Measurements from ENCODE around the gene CDH12.

DNA sequence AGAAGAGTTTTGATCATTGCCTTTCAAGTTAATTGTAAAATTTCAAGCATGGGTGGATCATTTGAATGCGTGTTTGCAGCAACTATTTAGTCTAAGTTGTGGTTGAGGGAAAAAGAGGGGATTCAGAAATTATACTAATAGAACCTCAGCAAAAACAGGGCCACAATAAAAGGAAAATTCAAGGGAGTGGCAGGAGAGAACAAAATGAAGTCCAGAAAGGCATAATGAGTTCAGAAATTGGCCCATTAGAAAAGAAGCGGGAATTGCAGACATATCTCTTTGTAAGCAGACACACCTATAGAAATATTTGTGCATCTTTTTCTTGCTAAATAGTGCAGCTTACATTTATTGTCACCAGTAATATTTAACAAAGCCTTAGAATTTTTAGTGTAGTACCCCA, 960.0 kb downstream of the CDH12 start:
- TF ChIP-seq, protein P1, sequence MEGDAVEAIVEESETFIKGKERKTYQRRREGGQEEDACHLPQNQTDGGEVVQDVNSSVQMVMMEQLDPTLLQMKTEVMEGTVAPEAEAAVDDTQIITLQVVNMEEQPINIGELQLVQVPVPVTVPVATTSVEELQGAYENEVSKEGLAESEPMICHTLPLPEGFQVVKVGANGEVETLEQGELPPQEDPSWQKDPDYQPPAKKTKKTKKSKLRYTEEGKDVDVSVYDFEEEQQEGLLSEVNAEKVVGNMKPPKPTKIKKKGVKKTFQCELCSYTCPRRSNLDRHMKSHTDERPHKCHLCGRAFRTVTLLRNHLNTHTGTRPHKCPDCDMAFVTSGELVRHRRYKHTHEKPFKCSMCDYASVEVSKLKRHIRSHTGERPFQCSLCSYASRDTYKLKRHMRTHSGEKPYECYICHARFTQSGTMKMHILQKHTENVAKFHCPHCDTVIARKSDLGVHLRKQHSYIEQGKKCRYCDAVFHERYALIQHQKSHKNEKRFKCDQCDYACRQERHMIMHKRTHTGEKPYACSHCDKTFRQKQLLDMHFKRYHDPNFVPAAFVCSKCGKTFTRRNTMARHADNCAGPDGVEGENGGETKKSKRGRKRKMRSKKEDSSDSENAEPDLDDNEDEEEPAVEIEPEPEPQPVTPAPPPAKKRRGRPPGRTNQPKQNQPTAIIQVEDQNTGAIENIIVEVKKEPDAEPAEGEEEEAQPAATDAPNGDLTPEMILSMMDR (IDR thresholded peaks at IDR 0.05), result no peak
- TF ChIP-seq POLR2AphosphoS5 (IDR thresholded peaks at IDR 0.05) (no peak), POLR2A (IDR thresholded peaks at IDR 0.05; ENCODE audit: low read depth) (no peak), EP300 (IDR thresholded peaks at IDR 0.05) (no peak)
